HCT116 (cell line): ENCODE data around the gene DEFB112. TPM values are rescaled to one million over a fixed set of nuclear protein-coding genes. Genes with fewer than 3 reads are reported as not detected.

ENCODE experiments used
- ATAC-seq: fragments of 200-7000 bp; cut with Tn5 transposase; 2 replicates; pipeline ENCODE4 v1.9.1; 2020; ENCODE audit warnings: mild to moderate bottlenecking, moderate library complexity
- BruUV-seq: library from RNA; stranded (reverse); fragments of 400-500 nt; replicated peaks from 2 replicates; lab custom pipeline; 2021; lab: Mats Ljungman, UMichigan
- CTCF ChIA-PET: fragments of 300-600 bp; sonication (Branson Sonifier 250); formaldehyde crosslinking; loops from one replicate; lab custom pipeline; 2021; ENCODE audit warnings: antibody characterized with exemption; lab: Charles Lee
- POLR2A ChIA-PET: fragments of 300-600, 350-600 bp; sonication (Branson Sonifier 250); formaldehyde crosslinking; loops from one replicate; lab custom pipeline; 2021; ENCODE audit warnings: antibody characterized with exemption; lab: Charles Lee
- RAD21 ChIA-PET, 2 experiments: fragments of 300-600 bp; sonication (Branson Sonifier 250); formaldehyde crosslinking; loops; one replicate each; lab custom pipeline; 2023; ENCODE audit warnings: low total read pairs in 2 of 2; ENCODE audit not compliant: uncharacterized antibody in 2 of 2, unreplicated experiment in 2 of 2, low non-redundant PET in 1 of 2; lab: Charles Lee
- DNase-seq: peaks from one replicate; pipeline ENCODE4 v3.0.0-alpha.2; 2010; ENCODE audit warnings: low read depth, low spot score
- H2AFZ ChIP-seq: fragments of 200-600 bp; shearing (Covaris generic), sonication (generic); 2 replicates; pipeline ENCODE4 v1.6.1; 2017; ENCODE audit warnings: low read depth, mixed run types, mixed read lengths, antibody characterized with exemption, low read length; ENCODE audit not compliant: poor library complexity, severe bottlenecking
- H3K27ac ChIP-seq: 2 replicates; pipeline ENCODE4 v1.5.1; 2012; ENCODE audit warnings: low read depth, low read length
- H3K27me3 ChIP-seq: fragments of 200-600 bp; sonication (generic); 2 replicates; pipeline ENCODE4 v1.6.1; 2016; ENCODE audit warnings: mixed run types, low read length, mixed read lengths; ENCODE audit not compliant: insufficient read depth
- H3K36me3 ChIP-seq, 2 experiments: fragments of 200-500 bp in 1 of 2; fragments of 200-600 bp in 1 of 2; sonication (Bioruptor generic) in 1 of 2; sonication (generic) in 1 of 2; 2 replicates each; pipeline versions ENCODE4 v1.5.1 to v1.6.1; 2014 to 2016; ENCODE audit warnings: low read length in 2 of 2, inconsistent platforms in 1 of 2, mixed read lengths in 1 of 2, mixed run types in 1 of 2; ENCODE audit not compliant: insufficient read depth in 2 of 2, control insufficient read depth in 1 of 2
- H3K4me1 ChIP-seq, 2 experiments: fragments of 200-600 bp in 1 of 2; sonication (generic) in 1 of 2; 2 replicates each; pipeline versions ENCODE4 v1.5.1 to v1.6.1; 2012 to 2017; ENCODE audit warnings: low read length in 2 of 2, inconsistent platforms in 1 of 2, mild to moderate bottlenecking in 1 of 2, mixed read lengths in 1 of 2, mixed run types in 1 of 2, moderate library complexity in 1 of 2; ENCODE audit not compliant: insufficient read depth in 2 of 2, control insufficient read depth in 1 of 2
- H3K4me2 ChIP-seq: fragments of 200-600 bp; sonication (generic); 2 replicates; pipeline ENCODE4 v1.6.1; 2017; ENCODE audit warnings: mixed run types, low read length, mixed read lengths
- H3K4me3 ChIP-seq, 2 experiments: fragments of 200-600 bp in 1 of 2; sonication (generic) in 1 of 2; replicated peaks in 1 of 2; 2 replicates each; pipeline ENCODE4 v1.5.1; 2011 to 2016; ENCODE audit warnings: low read length in 2 of 2, control low read depth in 1 of 2, low read depth in 1 of 2, mild to moderate bottlenecking in 1 of 2, mixed read lengths in 1 of 2, mixed run types in 1 of 2
- H3K79me2 ChIP-seq: fragments of 200-600 bp; sonication (generic); 2 replicates; pipeline ENCODE4 v1.6.1; 2017; ENCODE audit warnings: mild to moderate bottlenecking, mixed run types, low read length, moderate library complexity, mixed read lengths; ENCODE audit not compliant: insufficient read depth
- H3K9ac ChIP-seq: fragments of 200-600 bp; sonication (generic); 2 replicates; pipeline ENCODE4 v1.6.1; 2016; ENCODE audit warnings: low read length, mixed read lengths
- H3K9me2 ChIP-seq: fragments of 200-600 bp; sonication (generic), shearing (Covaris generic); 2 replicates; pipeline ENCODE4 v1.6.1; 2017; ENCODE audit warnings: mixed run types, mild to moderate bottlenecking, moderate library complexity; ENCODE audit not compliant: insufficient read depth
- H3K9me3 ChIP-seq, 2 experiments: fragments of 200-500 bp in 1 of 2; fragments of 200-600 bp in 1 of 2; sonication (Bioruptor generic) in 1 of 2; sonication (generic) in 1 of 2; 2 replicates each; pipeline ENCODE4 v1.6.1; 2014 to 2017; ENCODE audit warnings: low read length in 2 of 2, mixed read lengths in 2 of 2, inconsistent platforms in 1 of 2, low read depth in 1 of 2, mild to moderate bottlenecking in 1 of 2, mixed run types in 1 of 2, moderate library complexity in 1 of 2; ENCODE audit not compliant: control insufficient read depth in 1 of 2, insufficient read depth in 1 of 2
- H4K20me1 ChIP-seq: fragments of 200-600 bp; sonication (generic), shearing (Covaris generic); 2 replicates; pipeline ENCODE4 v1.6.1; 2017; ENCODE audit warnings: mixed run types, mild to moderate bottlenecking, moderate library complexity; ENCODE audit not compliant: insufficient read depth
- CBX3 ChIP-seq: IDR thresholded peaks from 2 replicates; pipeline ENCODE4 v1.6.1; 2012; ENCODE audit warnings: low read depth
- EGR1 ChIP-seq: IDR thresholded peaks from 2 replicates; pipeline ENCODE4 v1.6.1; 2012; ENCODE audit warnings: low read depth
- POLR2A ChIP-seq: IDR thresholded peaks from 2 replicates; pipeline ENCODE4 v1.7.0; 2011; ENCODE audit warnings: borderline replicate concordance; ENCODE audit not compliant: insufficient read depth, insufficient read length; ENCODE audit errors: extremely low read depth
- SRF ChIP-seq: IDR thresholded peaks from 2 replicates; pipeline ENCODE4 v1.6.1; 2012; ENCODE audit warnings: low read depth
- YY1 ChIP-seq: IDR thresholded peaks from 2 replicates; pipeline ENCODE4 v1.6.1; 2011; ENCODE audit warnings: low read length, low read depth, moderate library complexity, mild to moderate bottlenecking; ENCODE audit not compliant: insufficient replicate concordance; ENCODE audit errors: extremely low read depth
- ZFX ChIP-seq: fragments of 450-650 bp; IDR thresholded peaks from 2 replicates; pipeline ENCODE4 v1.6.1; 2017
- ZNF274 ChIP-seq: fragments of 200-500 bp; sonication (Bioruptor generic); IDR thresholded peaks from 2 replicates; pipeline ENCODE4 v1.6.1; 2014; ENCODE audit warnings: mild to moderate bottlenecking, low read depth, low read length, inconsistent platforms
- intact Hi-C: fragments of 100-400 bp; cut with micrococcal nuclease; formaldehyde crosslinking; loops from 2 replicates; pipeline ENCODE4 v1.10.0; 2022
- total RNA-seq: library from RNA; stranded (reverse); gene quantifications from one replicate; pipeline ENCODE4 v1.2.1, GENCODE V29; 2021; ENCODE audit not compliant: unreplicated experiment
- TF ChIP-seq, protein P1 (sequence below): IDR thresholded peaks from 2 replicates; pipeline ENCODE4 v1.6.1; 2012; ENCODE audit warnings: low read depth

DEFB112 gene
- total RNA-seq, 1 experiment from 2014 or later: not detected

GRCh38 chr6:50093116-50093937 is 43.6 kb upstream of the DEFB112 start:
- Histone ChIP-seq H2AFZ (no peak overlapping the region), H3K4me3 (no peak overlapping the region), H3K79me2 (no peaks in the 10 kb centered on the region), H3K4me1 (no peaks in the 10 kb centered on the region), H3K27ac (no peak overlapping the region), H3K27me3 (no peaks in the 10 kb centered on the region; the same call in 1 of the 2 replicates), H3K9me3 (no peaks in the 10 kb centered on the region), H3K4me2 (no peak overlapping the region), H3K9ac (no peak overlapping the region), H3K9me2 (no peaks in the 10 kb centered on the region), H3K36me3 (no peaks in the 10 kb centered on the region), H4K20me1 (no peaks in the 10 kb centered on the region)
- no peak for TF ChIP-seq YY1
- ChIA-PET POLR2A (no interaction called here), CTCF (no interaction called here), RAD21 (no interaction called here)
- ATAC-seq (no peak), DNase-seq (no peak)
- intact Hi-C loops: no loop called here
- no TSS peak for BruUV-seq

GRCh38 chr6:50091641-50092040 is 41.9 kb upstream of the DEFB112 start:
- no peaks in the 10 kb centered on the region for H3K9me2 ChIP-seq
- no peak overlapping the region for H3K9ac ChIP-seq
- intact Hi-C loops: no loop called here
- DNase-seq (no peak), ATAC-seq (no peak)
- POLR2A ChIA-PET: no interaction called here
- H3K9me3 ChIP-seq: no peaks in the 10 kb centered on the region
- H3K27ac ChIP-seq: no peak overlapping the region
- H2AFZ ChIP-seq: no peak overlapping the region
- H3K4me1 ChIP-seq: no peaks in the 10 kb centered on the region
- H3K79me2 ChIP-seq: no peaks in the 10 kb centered on the region
- H3K4me3 ChIP-seq: no peak overlapping the region
- no peaks in the 10 kb centered on the region for H4K20me1 ChIP-seq
- RAD21 ChIA-PET: no interaction called here
- BruUV-seq: no TSS peak
- no peak for TF ChIP-seq POLR2A
- no peak for TF ChIP-seq ZNF274
- no peak for TF ChIP-seq EGR1
- TF ChIP-seq CBX3: no peak
- TF ChIP-seq SRF: no peak
- TF ChIP-seq, protein P1, sequence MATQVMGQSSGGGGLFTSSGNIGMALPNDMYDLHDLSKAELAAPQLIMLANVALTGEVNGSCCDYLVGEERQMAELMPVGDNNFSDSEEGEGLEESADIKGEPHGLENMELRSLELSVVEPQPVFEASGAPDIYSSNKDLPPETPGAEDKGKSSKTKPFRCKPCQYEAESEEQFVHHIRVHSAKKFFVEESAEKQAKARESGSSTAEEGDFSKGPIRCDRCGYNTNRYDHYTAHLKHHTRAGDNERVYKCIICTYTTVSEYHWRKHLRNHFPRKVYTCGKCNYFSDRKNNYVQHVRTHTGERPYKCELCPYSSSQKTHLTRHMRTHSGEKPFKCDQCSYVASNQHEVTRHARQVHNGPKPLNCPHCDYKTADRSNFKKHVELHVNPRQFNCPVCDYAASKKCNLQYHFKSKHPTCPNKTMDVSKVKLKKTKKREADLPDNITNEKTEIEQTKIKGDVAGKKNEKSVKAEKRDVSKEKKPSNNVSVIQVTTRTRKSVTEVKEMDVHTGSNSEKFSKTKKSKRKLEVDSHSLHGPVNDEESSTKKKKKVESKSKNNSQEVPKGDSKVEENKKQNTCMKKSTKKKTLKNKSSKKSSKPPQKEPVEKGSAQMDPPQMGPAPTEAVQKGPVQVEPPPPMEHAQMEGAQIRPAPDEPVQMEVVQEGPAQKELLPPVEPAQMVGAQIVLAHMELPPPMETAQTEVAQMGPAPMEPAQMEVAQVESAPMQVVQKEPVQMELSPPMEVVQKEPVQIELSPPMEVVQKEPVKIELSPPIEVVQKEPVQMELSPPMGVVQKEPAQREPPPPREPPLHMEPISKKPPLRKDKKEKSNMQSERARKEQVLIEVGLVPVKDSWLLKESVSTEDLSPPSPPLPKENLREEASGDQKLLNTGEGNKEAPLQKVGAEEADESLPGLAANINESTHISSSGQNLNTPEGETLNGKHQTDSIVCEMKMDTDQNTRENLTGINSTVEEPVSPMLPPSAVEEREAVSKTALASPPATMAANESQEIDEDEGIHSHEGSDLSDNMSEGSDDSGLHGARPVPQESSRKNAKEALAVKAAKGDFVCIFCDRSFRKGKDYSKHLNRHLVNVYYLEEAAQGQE: no peak
- no peak for TF ChIP-seq ZFX
- H3K4me2 ChIP-seq: no peak overlapping the region
- H3K36me3 ChIP-seq: no peaks in the 10 kb centered on the region
- CTCF ChIA-PET: no interaction called here
- H3K27me3 ChIP-seq: no peaks in the 10 kb centered on the region; the same call in 1 of the 2 replicates
